ENCODE measurements around the gene OR2W1.

The OR2W1 gene

DNA sequence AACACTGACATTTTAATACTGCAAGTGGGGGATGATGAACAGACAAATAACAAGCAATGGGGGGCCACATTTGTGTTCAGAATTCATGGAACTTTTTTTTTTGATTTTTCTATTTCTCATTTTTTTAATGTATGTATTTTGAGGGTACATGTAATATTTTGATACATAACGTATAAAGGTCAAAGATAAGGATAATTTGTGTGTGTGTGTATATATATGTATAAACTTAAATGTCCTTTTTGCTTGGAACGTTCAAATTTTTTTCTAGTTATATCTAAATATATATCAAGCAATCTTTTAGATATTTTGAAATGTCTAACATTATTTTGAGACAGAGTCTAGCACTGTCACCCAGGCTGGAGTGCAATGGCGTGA is 27.6 kb downstream of the OR2W1 start:
- H3K4me3 ChIP-seq, result no peak overlapping the region
- no peak for DNase-seq (ENCODE audit: low spot score)
- TF ChIP-seq, protein P1, sequence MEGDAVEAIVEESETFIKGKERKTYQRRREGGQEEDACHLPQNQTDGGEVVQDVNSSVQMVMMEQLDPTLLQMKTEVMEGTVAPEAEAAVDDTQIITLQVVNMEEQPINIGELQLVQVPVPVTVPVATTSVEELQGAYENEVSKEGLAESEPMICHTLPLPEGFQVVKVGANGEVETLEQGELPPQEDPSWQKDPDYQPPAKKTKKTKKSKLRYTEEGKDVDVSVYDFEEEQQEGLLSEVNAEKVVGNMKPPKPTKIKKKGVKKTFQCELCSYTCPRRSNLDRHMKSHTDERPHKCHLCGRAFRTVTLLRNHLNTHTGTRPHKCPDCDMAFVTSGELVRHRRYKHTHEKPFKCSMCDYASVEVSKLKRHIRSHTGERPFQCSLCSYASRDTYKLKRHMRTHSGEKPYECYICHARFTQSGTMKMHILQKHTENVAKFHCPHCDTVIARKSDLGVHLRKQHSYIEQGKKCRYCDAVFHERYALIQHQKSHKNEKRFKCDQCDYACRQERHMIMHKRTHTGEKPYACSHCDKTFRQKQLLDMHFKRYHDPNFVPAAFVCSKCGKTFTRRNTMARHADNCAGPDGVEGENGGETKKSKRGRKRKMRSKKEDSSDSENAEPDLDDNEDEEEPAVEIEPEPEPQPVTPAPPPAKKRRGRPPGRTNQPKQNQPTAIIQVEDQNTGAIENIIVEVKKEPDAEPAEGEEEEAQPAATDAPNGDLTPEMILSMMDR (IDR thresholded peaks at IDR 0.05), result no peak

DNA sequence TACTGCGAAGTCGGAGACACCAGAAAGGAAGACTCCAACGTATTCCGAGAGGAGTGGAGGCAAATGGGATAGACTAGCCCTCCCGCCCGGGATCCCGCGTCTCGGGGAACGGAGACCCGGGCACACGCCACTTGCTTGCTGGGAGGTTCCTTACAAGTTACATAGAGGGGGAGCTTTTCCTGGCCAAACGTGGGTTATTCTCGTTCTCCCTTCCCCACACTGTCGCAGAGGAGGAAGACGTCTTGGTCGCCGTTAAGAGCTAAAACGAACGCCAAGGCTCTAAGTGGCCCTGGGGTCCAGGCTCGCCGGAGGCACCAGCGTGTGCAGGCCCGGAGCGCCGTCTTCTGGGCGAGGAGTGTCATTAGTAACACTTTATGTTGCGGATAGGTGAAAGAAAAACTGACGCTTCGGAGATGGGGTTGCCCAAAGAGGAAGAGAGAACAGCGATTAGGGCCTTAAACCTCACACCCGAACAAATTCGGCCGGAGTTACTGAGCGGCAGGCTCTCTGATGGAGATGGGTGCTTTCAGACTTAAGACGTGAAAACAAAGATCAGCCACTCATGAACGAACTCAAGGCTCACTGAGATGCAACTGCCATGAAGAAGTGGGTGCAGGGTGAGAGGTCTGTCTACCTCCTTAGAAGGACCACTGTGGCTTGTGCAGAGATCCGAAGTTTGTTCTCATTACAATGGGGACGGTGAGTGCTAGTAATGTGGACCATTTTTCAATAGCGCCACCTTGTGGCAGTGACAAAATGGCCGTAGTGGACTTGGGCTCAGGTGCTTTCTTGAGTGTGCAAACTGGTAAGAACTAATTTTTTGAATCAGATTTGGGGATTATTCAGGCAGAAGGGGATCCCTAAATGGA is 28.2 kb downstream of the OR2W1 start:
- peak; percentile 81 for DNase-seq (ENCODE audit: low spot score)
- TF ChIP-seq, protein P1 (IDR thresholded peaks at IDR 0.05), result no peak
- H3K27ac ChIP-seq, result peak overlapping the region in 1 of 2 donors; percentile 20
- peak overlapping the region; percentile 67 for H3K4me3 ChIP-seq

More for the DNA sequence above, 27.6 kb downstream of the OR2W1 start:
- H3K27ac ChIP-seq, result no peak overlapping the region

DNA sequence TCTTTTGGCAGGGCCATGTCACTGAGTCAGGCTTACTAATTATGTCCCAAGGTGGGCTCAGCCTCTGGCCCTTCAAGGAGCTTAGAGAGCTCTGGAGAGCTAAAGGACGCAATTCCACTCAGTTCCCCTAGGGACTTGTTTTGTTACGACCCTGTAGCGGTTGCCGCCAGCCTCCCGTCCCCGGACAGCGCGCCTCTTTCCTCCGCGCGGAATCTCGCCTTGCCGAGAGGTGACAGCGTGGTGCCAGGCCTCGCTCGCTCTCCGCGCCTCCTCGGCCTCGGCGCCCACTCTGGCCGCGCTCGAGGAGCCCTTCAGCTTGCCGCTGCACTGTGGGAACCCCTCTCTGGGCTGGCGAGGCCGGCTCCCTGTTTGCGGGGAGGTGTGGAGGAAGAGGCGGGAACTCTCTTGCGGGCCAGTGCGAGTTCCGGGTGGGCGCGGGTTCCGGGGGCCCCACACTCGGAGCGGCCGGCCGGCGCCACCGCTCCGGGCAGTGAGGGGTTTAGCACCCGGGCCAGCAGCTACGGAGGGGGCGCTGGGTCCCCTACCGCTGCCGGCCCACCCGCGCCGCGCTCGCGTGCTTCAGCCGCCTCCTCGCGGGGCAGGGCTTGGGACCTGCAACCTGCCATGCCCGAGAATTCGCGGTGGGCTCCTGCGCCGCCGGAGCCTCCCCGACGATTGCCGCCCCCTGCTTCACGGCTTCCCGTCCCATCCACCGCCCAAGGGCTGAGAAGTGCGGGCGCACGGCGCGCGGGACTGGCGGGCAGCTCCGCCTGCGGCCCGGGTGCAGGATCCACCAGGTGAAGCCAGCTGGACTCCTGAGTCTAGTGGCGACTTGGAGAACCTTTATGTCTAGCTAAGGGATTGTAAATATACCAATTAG is 30.0 kb downstream of the OR2W1 start:
- Histone ChIP-seq H3K27ac (no peak overlapping the region), H3K4me3 (peak overlapping the region; percentile 49)
- TF ChIP-seq, protein P1 (IDR thresholded peaks at IDR 0.05), result no peak
- DNase-seq (ENCODE audit: low spot score), result no peak

DNA sequence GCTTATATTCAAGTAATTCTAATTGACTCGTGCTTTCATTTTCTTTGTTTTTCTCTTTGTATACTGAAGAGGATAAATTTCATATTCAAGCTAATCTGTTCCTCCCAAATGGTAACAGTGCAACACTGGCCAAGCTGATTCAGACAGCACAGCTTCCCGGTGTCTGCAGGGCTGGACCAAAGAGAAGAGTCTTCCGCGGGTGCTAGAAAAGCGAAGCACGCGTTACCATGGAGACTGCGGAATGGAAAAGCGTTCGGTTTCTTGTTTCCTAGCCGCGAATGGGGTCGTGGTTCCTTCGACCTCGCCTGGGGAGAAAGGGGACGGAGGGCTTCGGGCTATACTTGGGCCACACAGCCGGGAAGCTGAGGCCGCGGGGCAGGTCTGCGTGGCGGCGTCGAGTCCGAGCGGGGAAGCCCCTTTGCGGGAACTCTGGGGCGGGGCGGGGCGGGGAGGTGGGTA is 33.7 kb downstream of the OR2W1 start:
- peak overlapping the region; percentile 74 for H3K4me3 ChIP-seq
- TF ChIP-seq, protein P1 (IDR thresholded peaks at IDR 0.05), result no peak
- peak overlapping the region in 1 of 2 donors; percentile 50 for H3K27ac ChIP-seq
- no peak for DNase-seq (ENCODE audit: low spot score)

DNA sequence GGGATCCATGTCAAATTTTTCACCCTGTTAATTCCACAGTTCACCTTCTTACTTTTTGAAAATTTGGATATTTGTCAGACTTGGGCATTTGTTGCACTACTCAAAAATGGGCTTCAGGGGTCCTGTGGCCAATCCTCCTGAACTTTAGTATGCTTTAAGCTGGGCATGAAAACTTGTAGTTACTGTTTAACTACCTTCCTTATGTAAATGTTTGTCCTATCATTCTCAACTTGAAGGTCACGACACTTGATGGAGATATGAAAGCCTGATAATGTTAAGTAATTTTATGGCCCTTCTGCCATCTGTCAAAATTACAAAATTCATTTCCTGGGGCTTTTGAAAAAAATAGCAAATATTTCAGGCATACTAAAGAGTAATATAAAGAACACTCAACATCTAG is 35.6 kb downstream of the OR2W1 start:
- no peak overlapping the region for H3K27ac ChIP-seq
- no peak for DNase-seq (ENCODE audit: low spot score)
- TF ChIP-seq, protein P1 (IDR thresholded peaks at IDR 0.05), result no peak
- H3K4me3 ChIP-seq, result no peak overlapping the region

DNA sequence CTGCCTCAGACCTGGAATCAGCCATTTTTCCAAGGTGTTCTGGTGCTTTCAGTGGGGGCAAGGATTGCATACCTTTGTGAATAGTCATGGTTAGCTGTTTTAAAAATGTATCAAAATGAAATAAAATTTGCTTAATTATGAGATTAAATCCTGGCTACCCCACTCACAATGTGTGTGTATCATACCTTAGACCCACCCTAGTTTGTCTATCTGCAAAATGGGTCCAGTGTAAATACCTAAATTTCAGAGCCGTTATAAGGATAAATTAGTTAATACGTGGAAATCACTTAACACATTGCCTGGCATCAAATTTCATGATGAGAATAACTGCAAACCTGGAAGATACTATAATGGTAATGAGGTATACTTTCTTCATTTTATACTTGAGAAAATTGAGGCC is 36.9 kb downstream of the OR2W1 start:
- TF ChIP-seq, protein P1 (IDR thresholded peaks at IDR 0.05), result no peak
- DNase-seq (ENCODE audit: low spot score), result no peak
- no peak overlapping the region for H3K4me3 ChIP-seq
- no peak overlapping the region for H3K27ac ChIP-seq

Measured in coronary artery (tissue), 2 donors.